K562 (cell line): ENCODE results near the gene BCAS3. TPM values are rescaled to one million over a fixed set of nuclear protein-coding genes. Genes with fewer than 3 reads are reported as not detected.

Experiments
- PCBP1 ChIP-seq: fragments of 200-400 bp; formaldehyde crosslinking; IDR thresholded peaks from 2 replicates; pipeline ENCODE4 v1.6.1; 2018; ENCODE audit warnings: mild to moderate bottlenecking, low read depth, low read length; ENCODE audit not compliant: poor library complexity, severe bottlenecking
- polyA plus RNA-seq, 8 experiments: library from polyadenylated mRNA; depleted of rRNA in 4 of 8; stranded (reverse) in 5 of 8; unstranded in 3 of 8; fragments of >200 nt; fragmentation: Nextera tagmentation in 2 of 8; fragmentation: Illumina TruSeq in 1 of 8; extraction: Ambion mirVana in 2 of 8; extraction: Trizol in 1 of 8; gene quantifications; 2 replicates each; pipeline versions ENCODE4 v1.2.1 to v1.2.3, GENCODE V29; 2011 to 2014; ENCODE audit warnings: inconsistent platforms in 1 of 8, missing spikeins in 1 of 8
- total RNA-seq, 7 experiments: library from RNA; depleted of rRNA in 6 of 7; stranded (reverse); fragments of >200 nt in 6 of 7; fragmentation: Illumina TruSeq in 2 of 7; extraction: Trizol in 2 of 7; gene quantifications; 2 replicates each; pipeline versions ENCODE4 v1.2.1 to v1.2.3, GENCODE V29; 2011 to 2021; ENCODE audit warnings: low replicate concordance in 1 of 7
- TF ChIP-seq, protein P1 (sequence below): fragments of 450-650 bp; IDR thresholded peaks from 2 replicates; pipeline ENCODE4 v1.6.1; 2016; ENCODE audit warnings: mild to moderate bottlenecking, moderate library complexity

BCAS3 gene
- total and polyA plus RNA-seq, 9 of the 15 experiments (the other 6 are each of a cell fraction or from before 2014, with no cell fraction given): 1.9 to 5.5 (median 3.5) TPM

DNA sequence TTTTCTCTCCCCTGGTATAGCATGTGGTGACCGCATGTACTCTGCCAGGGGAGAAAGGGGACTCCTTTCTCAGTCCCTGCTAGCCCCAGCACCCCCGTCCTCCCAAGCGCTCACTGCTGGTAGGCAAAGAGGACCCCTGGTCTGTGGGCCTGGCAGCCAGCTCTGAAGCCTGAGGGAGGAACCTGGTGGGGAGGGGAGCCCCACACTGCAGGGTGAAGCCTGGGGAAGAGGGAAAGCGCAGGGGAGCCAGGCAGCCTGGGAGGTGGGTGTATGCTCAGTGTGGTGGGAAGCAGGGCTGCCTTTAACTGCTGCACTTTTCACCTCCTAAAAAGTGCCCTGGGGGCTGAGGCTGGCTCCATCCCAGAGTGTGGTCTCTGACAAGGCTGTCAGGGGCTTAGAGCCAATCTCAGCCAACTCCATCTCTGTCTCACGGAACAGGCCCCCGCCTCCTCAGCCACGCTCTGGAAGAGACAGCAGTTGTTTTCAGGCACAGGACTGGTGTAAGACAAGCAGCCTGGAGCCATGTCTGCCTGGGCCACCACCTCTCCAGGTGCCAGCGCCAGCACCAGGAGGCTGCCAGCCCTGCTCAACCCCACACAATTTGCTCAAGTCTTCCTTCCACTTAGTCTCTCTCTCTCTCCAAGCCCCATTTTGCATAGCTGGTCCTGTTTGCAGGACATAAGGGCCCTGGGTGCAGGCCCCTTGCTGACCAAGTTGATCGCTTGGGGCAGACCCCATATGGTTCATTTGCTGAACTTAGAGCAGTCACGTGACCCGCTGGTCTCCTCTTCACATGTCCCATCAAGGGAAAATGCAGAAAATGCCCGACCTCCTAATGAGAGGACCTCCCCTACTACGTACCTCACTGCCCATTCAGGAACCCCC lies 707.3 kb downstream of the BCAS3 start (continued):
- TF ChIP-seq, protein P1, sequence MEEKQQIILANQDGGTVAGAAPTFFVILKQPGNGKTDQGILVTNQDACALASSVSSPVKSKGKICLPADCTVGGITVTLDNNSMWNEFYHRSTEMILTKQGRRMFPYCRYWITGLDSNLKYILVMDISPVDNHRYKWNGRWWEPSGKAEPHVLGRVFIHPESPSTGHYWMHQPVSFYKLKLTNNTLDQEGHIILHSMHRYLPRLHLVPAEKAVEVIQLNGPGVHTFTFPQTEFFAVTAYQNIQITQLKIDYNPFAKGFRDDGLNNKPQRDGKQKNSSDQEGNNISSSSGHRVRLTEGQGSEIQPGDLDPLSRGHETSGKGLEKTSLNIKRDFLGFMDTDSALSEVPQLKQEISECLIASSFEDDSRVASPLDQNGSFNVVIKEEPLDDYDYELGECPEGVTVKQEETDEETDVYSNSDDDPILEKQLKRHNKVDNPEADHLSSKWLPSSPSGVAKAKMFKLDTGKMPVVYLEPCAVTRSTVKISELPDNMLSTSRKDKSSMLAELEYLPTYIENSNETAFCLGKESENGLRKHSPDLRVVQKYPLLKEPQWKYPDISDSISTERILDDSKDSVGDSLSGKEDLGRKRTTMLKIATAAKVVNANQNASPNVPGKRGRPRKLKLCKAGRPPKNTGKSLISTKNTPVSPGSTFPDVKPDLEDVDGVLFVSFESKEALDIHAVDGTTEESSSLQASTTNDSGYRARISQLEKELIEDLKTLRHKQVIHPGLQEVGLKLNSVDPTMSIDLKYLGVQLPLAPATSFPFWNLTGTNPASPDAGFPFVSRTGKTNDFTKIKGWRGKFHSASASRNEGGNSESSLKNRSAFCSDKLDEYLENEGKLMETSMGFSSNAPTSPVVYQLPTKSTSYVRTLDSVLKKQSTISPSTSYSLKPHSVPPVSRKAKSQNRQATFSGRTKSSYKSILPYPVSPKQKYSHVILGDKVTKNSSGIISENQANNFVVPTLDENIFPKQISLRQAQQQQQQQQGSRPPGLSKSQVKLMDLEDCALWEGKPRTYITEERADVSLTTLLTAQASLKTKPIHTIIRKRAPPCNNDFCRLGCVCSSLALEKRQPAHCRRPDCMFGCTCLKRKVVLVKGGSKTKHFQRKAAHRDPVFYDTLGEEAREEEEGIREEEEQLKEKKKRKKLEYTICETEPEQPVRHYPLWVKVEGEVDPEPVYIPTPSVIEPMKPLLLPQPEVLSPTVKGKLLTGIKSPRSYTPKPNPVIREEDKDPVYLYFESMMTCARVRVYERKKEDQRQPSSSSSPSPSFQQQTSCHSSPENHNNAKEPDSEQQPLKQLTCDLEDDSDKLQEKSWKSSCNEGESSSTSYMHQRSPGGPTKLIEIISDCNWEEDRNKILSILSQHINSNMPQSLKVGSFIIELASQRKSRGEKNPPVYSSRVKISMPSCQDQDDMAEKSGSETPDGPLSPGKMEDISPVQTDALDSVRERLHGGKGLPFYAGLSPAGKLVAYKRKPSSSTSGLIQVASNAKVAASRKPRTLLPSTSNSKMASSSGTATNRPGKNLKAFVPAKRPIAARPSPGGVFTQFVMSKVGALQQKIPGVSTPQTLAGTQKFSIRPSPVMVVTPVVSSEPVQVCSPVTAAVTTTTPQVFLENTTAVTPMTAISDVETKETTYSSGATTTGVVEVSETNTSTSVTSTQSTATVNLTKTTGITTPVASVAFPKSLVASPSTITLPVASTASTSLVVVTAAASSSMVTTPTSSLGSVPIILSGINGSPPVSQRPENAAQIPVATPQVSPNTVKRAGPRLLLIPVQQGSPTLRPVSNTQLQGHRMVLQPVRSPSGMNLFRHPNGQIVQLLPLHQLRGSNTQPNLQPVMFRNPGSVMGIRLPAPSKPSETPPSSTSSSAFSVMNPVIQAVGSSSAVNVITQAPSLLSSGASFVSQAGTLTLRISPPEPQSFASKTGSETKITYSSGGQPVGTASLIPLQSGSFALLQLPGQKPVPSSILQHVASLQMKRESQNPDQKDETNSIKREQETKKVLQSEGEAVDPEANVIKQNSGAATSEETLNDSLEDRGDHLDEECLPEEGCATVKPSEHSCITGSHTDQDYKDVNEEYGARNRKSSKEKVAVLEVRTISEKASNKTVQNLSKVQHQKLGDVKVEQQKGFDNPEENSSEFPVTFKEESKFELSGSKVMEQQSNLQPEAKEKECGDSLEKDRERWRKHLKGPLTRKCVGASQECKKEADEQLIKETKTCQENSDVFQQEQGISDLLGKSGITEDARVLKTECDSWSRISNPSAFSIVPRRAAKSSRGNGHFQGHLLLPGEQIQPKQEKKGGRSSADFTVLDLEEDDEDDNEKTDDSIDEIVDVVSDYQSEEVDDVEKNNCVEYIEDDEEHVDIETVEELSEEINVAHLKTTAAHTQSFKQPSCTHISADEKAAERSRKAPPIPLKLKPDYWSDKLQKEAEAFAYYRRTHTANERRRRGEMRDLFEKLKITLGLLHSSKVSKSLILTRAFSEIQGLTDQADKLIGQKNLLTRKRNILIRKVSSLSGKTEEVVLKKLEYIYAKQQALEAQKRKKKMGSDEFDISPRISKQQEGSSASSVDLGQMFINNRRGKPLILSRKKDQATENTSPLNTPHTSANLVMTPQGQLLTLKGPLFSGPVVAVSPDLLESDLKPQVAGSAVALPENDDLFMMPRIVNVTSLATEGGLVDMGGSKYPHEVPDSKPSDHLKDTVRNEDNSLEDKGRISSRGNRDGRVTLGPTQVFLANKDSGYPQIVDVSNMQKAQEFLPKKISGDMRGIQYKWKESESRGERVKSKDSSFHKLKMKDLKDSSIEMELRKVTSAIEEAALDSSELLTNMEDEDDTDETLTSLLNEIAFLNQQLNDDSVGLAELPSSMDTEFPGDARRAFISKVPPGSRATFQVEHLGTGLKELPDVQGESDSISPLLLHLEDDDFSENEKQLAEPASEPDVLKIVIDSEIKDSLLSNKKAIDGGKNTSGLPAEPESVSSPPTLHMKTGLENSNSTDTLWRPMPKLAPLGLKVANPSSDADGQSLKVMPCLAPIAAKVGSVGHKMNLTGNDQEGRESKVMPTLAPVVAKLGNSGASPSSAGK: no peak
- TF ChIP-seq PCBP1: no peak
